HepG2 (cell line): Measurements from ENCODE around the gene RARA. TPM values are rescaled to one million over a fixed set of nuclear protein-coding genes. Genes with fewer than 3 reads are reported as not detected.

Experiments used
- EED ChIP-seq: sonication (generic); formaldehyde crosslinking; IDR thresholded peaks from 2 replicates; pipeline ENCODE4 v1.5.0; 2020; ENCODE audit warnings: mild to moderate bottlenecking, missing genetic modification reagents
- EP300 ChIP-seq, 3 experiments: sonication (generic) in 1 of 3; formaldehyde crosslinking in 1 of 3; IDR thresholded peaks; 2 replicates each; pipeline versions ENCODE4 v1.5.1 to v1.6.1; 2011 to 2020; ENCODE audit warnings: low read depth in 2 of 3, low read length in 2 of 3, borderline replicate concordance in 1 of 3, improper control_type of control experiment in 1 of 3, mild to moderate bottlenecking in 1 of 3, missing genetic modification reagents in 1 of 3, moderate library complexity in 1 of 3
- FOXK2 ChIP-seq: fragments of 450-650 bp; IDR thresholded peaks from 2 replicates; pipeline ENCODE4 v1.6.1; 2016
- FOXP1 ChIP-seq, 2 experiments: fragments of 450-650 bp in 1 of 2; IDR thresholded peaks; 2 replicates each; pipeline ENCODE4 v1.6.1; 2017 to 2018; ENCODE audit warnings: antibody characterized with exemption in 1 of 2
- NR2C2 ChIP-seq: sonication (generic); formaldehyde crosslinking; IDR thresholded peaks from 2 replicates; pipeline ENCODE4 v1.4.0; 2020; ENCODE audit warnings: missing genetic modification reagents, mild to moderate bottlenecking, moderate library complexity, borderline replicate concordance
- PHF20 ChIP-seq: sonication (generic); formaldehyde crosslinking; IDR thresholded peaks from 2 replicates; pipeline ENCODE4 v1.5.0; 2020; ENCODE audit warnings: mild to moderate bottlenecking, missing genetic modification reagents
- RBM39 ChIP-seq: fragments of 200-400 bp; formaldehyde crosslinking; IDR thresholded peaks from one replicate; pipeline ENCODE4 v1.6.1; 2018; ENCODE audit warnings: antibody characterized with exemption, mild to moderate bottlenecking, low read depth, low read length; ENCODE audit not compliant: poor library complexity, severe bottlenecking
- SMC3 ChIP-seq: IDR thresholded peaks from 2 replicates; pipeline ENCODE4 v1.6.1; 2011; ENCODE audit warnings: low read length, improper control_type of control experiment
- TSC22D2 ChIP-seq: sonication (generic); formaldehyde crosslinking; IDR thresholded peaks from 2 replicates; pipeline ENCODE4 v1.5.1; 2020; ENCODE audit warnings: missing genetic modification reagents, mild to moderate bottlenecking, borderline replicate concordance
- ZMAT3 ChIP-seq: sonication (generic); formaldehyde crosslinking; conservative IDR thresholded peaks from 2 replicates; pipeline ENCODE4 v1.7.0; 2021; ENCODE audit warnings: missing genetic modification reagents
- ZNF124 ChIP-seq: sonication (generic); formaldehyde crosslinking; IDR thresholded peaks from 2 replicates; pipeline ENCODE4 v1.4.0; 2020; ENCODE audit warnings: missing genetic modification reagents
- polyA plus RNA-seq, 8 experiments: library from polyadenylated mRNA; depleted of rRNA in 3 of 8; stranded (reverse) in 7 of 8; unstranded in 1 of 8; fragments of >200 nt; fragmentation: Illumina TruSeq in 4 of 8; extraction: Trizol in 4 of 8; gene quantifications; 2 replicates each; pipeline versions ENCODE4 v1.2.1 to v1.2.3, GENCODE V29; 2011 to 2016; ENCODE audit warnings: low read depth in 4 of 8, missing spikeins in 1 of 8, mixed read lengths in 1 of 8; ENCODE audit not compliant: insufficient read depth in 1 of 8
- total RNA-seq, 5 experiments: library from RNA; depleted of rRNA; stranded (reverse); fragments of >200 nt; fragmentation: Illumina TruSeq; extraction: Trizol; gene quantifications; 2 replicates each; pipeline ENCODE4 v1.2.3, GENCODE V29; 2016; ENCODE audit warnings: low read depth in 1 of 5
- TF ChIP-seq, protein P1 (sequence below): sonication (generic); formaldehyde crosslinking; IDR thresholded peaks from 2 replicates; pipeline ENCODE4 v1.5.1; 2020; ENCODE audit warnings: mild to moderate bottlenecking, moderate library complexity, missing genetic modification reagents
- TF ChIP-seq, protein P2 (sequence below): sonication (generic); formaldehyde crosslinking; IDR thresholded peaks from 2 replicates; pipeline ENCODE4 v1.5.0; 2020; ENCODE audit warnings: missing genetic modification reagents
- TF ChIP-seq, protein P3 (sequence below): IDR thresholded peaks from 2 replicates; pipeline ENCODE4 v1.6.1; 2016; ENCODE audit warnings: missing compliant biosample characterization, missing genetic modification reagents, borderline replicate concordance
- TF ChIP-seq, protein P4 (sequence below): sonication (generic); formaldehyde crosslinking; IDR thresholded peaks from 2 replicates; pipeline ENCODE4 v1.4.0; 2020; ENCODE audit warnings: missing genetic modification reagents

RARA gene
- total and polyA plus RNA-seq, 2 of the 13 experiments (the other 11 are each of a cell fraction or from before 2014, with no cell fraction given), result 6.4 to 8.6 TPM

DNA sequence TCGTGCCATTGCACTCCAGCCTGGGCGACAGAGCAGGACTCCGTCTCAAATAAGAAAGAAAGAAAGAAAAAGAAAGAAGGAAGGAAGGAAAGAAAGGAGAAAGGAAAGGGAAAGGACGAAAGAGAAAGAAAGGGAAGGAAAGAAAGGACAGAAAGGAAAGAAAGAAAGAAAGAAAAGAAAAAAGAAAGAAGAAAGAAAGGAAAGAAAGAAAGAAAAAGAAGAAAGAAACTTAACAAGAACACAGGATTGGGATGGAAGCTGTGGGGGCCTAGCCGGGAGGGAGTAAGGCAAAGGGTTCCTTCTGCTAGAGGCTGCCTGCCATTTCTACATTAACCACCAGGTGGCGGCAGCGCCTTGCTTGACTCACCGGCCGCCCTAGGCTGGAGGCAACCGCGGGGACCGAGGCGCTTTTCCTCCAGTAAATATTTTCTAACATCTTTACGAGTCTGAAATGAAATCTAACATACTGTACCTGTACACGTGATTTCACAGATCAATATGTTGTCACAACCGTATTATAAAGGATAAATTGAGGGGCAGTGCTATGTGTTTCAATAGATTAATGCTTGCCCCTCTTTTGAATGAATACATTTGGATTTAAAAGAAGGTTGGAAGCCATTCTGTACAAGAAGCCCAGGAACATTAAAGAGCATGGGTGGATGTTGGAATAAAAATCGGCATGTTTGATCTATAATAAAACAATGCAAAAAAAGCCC, 49.5 kb downstream of the RARA start (continued):
- TF ChIP-seq, protein P1, sequence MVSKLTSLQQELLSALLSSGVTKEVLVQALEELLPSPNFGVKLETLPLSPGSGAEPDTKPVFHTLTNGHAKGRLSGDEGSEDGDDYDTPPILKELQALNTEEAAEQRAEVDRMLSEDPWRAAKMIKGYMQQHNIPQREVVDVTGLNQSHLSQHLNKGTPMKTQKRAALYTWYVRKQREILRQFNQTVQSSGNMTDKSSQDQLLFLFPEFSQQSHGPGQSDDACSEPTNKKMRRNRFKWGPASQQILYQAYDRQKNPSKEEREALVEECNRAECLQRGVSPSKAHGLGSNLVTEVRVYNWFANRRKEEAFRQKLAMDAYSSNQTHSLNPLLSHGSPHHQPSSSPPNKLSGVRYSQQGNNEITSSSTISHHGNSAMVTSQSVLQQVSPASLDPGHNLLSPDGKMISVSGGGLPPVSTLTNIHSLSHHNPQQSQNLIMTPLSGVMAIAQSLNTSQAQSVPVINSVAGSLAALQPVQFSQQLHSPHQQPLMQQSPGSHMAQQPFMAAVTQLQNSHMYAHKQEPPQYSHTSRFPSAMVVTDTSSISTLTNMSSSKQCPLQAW (CRISPR knock-in tag), result 0 out of 2 replicates have a peak, but pooled peaks have one; percentile 14
- no peak for TF ChIP-seq PHF20 (CRISPR knock-in tag)
- TF ChIP-seq, protein P2, sequence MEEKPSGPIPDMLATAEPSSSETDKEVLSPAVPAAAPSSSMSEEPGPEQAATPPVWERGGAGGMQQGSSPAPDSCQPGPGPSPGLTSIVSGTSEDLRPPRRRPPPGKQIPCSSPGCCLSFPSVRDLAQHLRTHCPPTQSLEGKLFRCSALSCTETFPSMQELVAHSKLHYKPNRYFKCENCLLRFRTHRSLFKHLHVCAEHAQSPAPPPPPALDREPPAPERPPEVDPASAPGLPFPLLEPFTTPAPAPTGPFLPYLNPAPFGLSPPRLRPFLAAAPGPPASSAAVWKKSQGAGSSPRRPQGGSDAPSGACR, result 0 out of 2 replicates have a peak, but pooled peaks have one; percentile 7
- no peak for TF ChIP-seq FOXP1 (IDR thresholded peaks at IDR 0.05)
- TF ChIP-seq FOXP1 (CRISPR knock-in tag; IDR thresholded peaks at IDR 0.05), result no peak
- no peak for TF ChIP-seq ZMAT3 (CRISPR knock-in tag)
- TF ChIP-seq NR2C2, result no peak
- TF ChIP-seq EED (CRISPR knock-in tag), result no peak
- no peak for TF ChIP-seq EP300 (IDR thresholded peaks at IDR 0.05; ENCODE audit: low read depth in 2 of 2, low read length in 2 of 2)
- TF ChIP-seq EP300 (CRISPR knock-in tag; IDR thresholded peaks at IDR 0.05; ENCODE audit: borderline replicate concordance), result no peak
- peak; percentile 58 for TF ChIP-seq FOXK2
- peak; percentile 63 for TF ChIP-seq RBM39
- no peak for TF ChIP-seq TSC22D2
- TF ChIP-seq, protein P3, sequence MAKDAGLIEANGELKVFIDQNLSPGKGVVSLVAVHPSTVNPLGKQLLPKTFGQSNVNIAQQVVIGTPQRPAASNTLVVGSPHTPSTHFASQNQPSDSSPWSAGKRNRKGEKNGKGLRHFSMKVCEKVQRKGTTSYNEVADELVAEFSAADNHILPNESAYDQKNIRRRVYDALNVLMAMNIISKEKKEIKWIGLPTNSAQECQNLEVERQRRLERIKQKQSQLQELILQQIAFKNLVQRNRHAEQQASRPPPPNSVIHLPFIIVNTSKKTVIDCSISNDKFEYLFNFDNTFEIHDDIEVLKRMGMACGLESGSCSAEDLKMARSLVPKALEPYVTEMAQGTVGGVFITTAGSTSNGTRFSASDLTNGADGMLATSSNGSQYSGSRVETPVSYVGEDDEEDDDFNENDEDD, result no peak
- TF ChIP-seq SMC3, result peak; percentile 87
- TF ChIP-seq, protein P4, sequence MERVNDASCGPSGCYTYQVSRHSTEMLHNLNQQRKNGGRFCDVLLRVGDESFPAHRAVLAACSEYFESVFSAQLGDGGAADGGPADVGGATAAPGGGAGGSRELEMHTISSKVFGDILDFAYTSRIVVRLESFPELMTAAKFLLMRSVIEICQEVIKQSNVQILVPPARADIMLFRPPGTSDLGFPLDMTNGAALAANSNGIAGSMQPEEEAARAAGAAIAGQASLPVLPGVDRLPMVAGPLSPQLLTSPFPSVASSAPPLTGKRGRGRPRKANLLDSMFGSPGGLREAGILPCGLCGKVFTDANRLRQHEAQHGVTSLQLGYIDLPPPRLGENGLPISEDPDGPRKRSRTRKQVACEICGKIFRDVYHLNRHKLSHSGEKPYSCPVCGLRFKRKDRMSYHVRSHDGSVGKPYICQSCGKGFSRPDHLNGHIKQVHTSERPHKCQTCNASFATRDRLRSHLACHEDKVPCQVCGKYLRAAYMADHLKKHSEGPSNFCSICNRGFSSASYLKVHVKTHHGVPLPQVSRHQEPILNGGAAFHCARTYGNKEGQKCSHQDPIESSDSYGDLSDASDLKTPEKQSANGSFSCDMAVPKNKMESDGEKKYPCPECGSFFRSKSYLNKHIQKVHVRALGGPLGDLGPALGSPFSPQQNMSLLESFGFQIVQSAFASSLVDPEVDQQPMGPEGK (CRISPR knock-in tag), result peak; percentile 48; the same call in 1 of the 2 replicates
- TF ChIP-seq ZNF124, result 0 out of 2 replicates have a peak, but pooled peaks have one; percentile 76
